Colonic mucosa (tissue), 4 donors: ENCODE results near the gene NSMF. TPM values are rescaled to one million over a fixed set of nuclear protein-coding genes. Genes with fewer than 3 reads are reported as not detected.

Source experiments
- DNase-seq: peaks from one replicate; pipeline ENCODE4 v3.0.0-alpha.2; 2020
- H3K27ac ChIP-seq: fragments of 200-600 bp; one replicate; pipeline ENCODE4 v1.8.0; 2021
- H3K27me3 ChIP-seq: fragments of 200-600 bp; one replicate; pipeline ENCODE4 v1.8.0; 2021
- H3K36me3 ChIP-seq: fragments of 200-600 bp; one replicate; pipeline ENCODE4 v1.8.0; 2021
- H3K4me1 ChIP-seq: fragments of 200-600 bp; one replicate; pipeline ENCODE4 v1.8.0; 2021; ENCODE audit warnings: mild to moderate bottlenecking
- H3K4me3 ChIP-seq: fragments of 200-600 bp; one replicate; pipeline ENCODE4 v1.8.0; 2021
- H3K9ac ChIP-seq, 2 donors: one replicate each; pipeline ENCODE4 v1.7.0; 2013; ENCODE audit warnings: control low read depth in 2 of 2, low read depth in 2 of 2, low read length in 2 of 2
- H3K9me3 ChIP-seq: fragments of 200-600 bp; one replicate; pipeline ENCODE4 v1.8.0; 2021
- CTCF ChIP-seq: fragments of 200-600 bp; IDR thresholded peaks from one replicate; pipeline ENCODE4 v1.8.0; 2022; ENCODE audit warnings: antibody characterized with exemption, mild to moderate bottlenecking
- intact Hi-C: fragments of 100-400 bp; cut with DNase I; formaldehyde crosslinking; loops from one replicate; pipeline ENCODE4 v1.14.1; 2022
- total RNA-seq, 2 donors: library from RNA; stranded (reverse); fragmentation: NEBNext Ultra II Directional in 1 of 2; extraction: Animal tissue kit (Norgen Biotek cat#: 25700) in 1 of 2; gene quantifications; one replicate each; pipeline ENCODE4 v1.2.1, GENCODE V29; 2021
- donor health status: healthy.
- donor health status: DM: no; HTN: no; CAD: no.
- donor health status: DM: no; HTN: no; CAD: no.

The NSMF gene
- total RNA-seq, 2 donors from 2014 or later: 33.7 to 47.8 TPM

GRCh38 chr9:137417161-137418021, 41.7 kb downstream of the NSMF start:
- peak overlapping the region; percentile 9 for H3K4me3 ChIP-seq
- no peaks in the 10 kb centered on the region for H3K36me3 ChIP-seq
- no peak for DNase-seq
- H3K9ac ChIP-seq: no peak overlapping the region
- peaks cover 2% of the 10 kb centered on the region for H3K4me1 ChIP-seq
- no peak overlapping the region for H3K27ac ChIP-seq
- intact Hi-C loops: no loop called here
- no peaks in the 10 kb centered on the region for H3K9me3 ChIP-seq
- no peaks in the 10 kb centered on the region for H3K27me3 ChIP-seq
- no peak for TF ChIP-seq CTCF

DNA sequence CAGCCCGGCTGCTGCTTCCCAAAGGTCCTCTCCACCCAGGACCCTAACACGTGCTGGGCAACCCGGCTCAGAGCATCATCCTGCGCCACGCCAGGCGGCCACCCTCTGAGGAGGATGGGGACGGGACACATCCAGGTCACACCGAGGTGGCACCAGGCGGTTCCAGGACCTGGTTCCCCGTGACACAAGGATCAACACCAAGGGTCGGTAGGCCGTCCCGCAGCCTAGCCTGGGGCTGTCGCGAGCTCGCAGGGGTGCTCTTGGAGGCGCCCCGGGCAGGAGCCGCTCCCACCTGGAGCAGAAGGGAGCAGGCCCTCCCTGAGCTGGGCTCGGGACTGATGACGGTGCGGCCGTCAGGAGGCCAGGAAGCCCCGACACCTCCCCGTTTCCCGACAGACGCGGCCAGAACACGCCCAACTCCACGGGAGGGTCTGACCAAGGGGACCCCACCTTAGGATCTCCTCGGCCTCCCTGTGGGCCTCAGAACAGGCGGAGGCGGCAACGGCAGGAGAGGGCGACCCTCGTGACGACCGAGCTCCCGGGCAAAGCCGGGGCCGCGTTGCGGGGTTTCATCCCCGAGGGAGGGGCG, 42.5 kb downstream of the NSMF start:
- TF ChIP-seq CTCF: no peak
- no peak overlapping the region for H3K27ac ChIP-seq
- H3K4me1 ChIP-seq: peaks cover 8% of the 10 kb centered on the region
- H3K36me3 ChIP-seq: no peaks in the 10 kb centered on the region
- intact Hi-C loops: no loop called here
- no peak for DNase-seq
- no peaks in the 10 kb centered on the region for H3K9me3 ChIP-seq
- no peak overlapping the region for H3K9ac ChIP-seq
- H3K27me3 ChIP-seq: no peaks in the 10 kb centered on the region
- H3K4me3 ChIP-seq: no peak overlapping the region

DNA sequence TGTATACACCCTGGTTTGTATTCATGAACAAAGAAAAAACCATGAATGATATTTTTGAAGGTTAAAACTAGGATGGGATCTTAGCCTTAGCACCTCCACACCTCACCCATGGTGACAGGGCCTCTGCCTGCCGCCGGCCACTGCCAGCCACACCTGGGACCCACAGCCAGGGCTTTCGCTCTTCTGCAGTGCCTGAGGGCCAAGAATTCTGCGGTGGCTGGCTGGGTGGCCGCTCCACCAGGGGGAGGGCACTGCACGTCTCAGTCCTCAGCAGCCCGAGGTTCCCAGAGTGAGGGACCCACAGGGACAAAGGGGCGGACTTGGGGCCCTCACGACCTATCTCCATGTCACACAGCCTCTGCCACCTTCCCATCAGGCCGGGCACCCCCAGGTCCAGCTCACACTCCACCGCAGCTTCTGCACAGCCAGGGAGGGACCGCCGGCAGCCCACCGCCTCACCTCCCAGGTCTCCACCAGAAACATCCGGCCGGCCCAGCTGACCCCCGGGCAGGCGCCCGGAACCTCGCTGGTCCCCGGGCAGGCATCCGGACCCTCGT, 43.0 kb downstream of the NSMF start:
- Histone ChIP-seq H3K9me3 (no peaks in the 10 kb centered on the region), H3K4me3 (no peak overlapping the region), H3K36me3 (no peaks in the 10 kb centered on the region), H3K9ac (no peak overlapping the region), H3K27me3 (no peaks in the 10 kb centered on the region), H3K27ac (no peak overlapping the region), H3K4me1 (peaks cover 8% of the 10 kb centered on the region)
- no peak for TF ChIP-seq CTCF
- no peak for DNase-seq
- intact Hi-C loops: no loop called here

GRCh38 chr9:137415451-137415850, 43.7 kb downstream of the NSMF start:
- H3K9ac ChIP-seq: no peak overlapping the region
- no peak for TF ChIP-seq CTCF
- no peak overlapping the region for H3K4me3 ChIP-seq
- H3K27me3 ChIP-seq: no peaks in the 10 kb centered on the region
- no peak for DNase-seq
- H3K4me1 ChIP-seq: peaks cover 8% of the 10 kb centered on the region
- H3K27ac ChIP-seq: no peak overlapping the region
- no peaks in the 10 kb centered on the region for H3K36me3 ChIP-seq
- intact Hi-C loops: no loop called here
- H3K9me3 ChIP-seq: no peaks in the 10 kb centered on the region

GRCh38 chr9:137412431-137412830, 46.7 kb downstream of the NSMF start:
- DNase-seq: no peak
- H3K4me3 ChIP-seq: no peak overlapping the region
- H3K27me3 ChIP-seq: no peaks in the 10 kb centered on the region
- no peak for TF ChIP-seq CTCF
- H3K4me1 ChIP-seq: peaks cover 8% of the 10 kb centered on the region
- no peaks in the 10 kb centered on the region for H3K9me3 ChIP-seq
- H3K36me3 ChIP-seq: no peaks in the 10 kb centered on the region
- peak overlapping the region; percentile 51 for H3K27ac ChIP-seq
- peak overlapping the region in 1 of 2 donors; percentile 19 for H3K9ac ChIP-seq
- intact Hi-C loops: no loop called here
